HuH-7.5 (cell line): ENCODE data around the gene DDX28.

Experiments
- DNase-seq: peaks from one replicate; pipeline ENCODE4 v3.0.0; 2011; ENCODE audit warnings: low spot score

DDX28 gene, protein sequence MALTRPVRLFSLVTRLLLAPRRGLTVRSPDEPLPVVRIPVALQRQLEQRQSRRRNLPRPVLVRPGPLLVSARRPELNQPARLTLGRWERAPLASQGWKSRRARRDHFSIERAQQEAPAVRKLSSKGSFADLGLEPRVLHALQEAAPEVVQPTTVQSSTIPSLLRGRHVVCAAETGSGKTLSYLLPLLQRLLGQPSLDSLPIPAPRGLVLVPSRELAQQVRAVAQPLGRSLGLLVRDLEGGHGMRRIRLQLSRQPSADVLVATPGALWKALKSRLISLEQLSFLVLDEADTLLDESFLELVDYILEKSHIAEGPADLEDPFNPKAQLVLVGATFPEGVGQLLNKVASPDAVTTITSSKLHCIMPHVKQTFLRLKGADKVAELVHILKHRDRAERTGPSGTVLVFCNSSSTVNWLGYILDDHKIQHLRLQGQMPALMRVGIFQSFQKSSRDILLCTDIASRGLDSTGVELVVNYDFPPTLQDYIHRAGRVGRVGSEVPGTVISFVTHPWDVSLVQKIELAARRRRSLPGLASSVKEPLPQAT

DNA sequence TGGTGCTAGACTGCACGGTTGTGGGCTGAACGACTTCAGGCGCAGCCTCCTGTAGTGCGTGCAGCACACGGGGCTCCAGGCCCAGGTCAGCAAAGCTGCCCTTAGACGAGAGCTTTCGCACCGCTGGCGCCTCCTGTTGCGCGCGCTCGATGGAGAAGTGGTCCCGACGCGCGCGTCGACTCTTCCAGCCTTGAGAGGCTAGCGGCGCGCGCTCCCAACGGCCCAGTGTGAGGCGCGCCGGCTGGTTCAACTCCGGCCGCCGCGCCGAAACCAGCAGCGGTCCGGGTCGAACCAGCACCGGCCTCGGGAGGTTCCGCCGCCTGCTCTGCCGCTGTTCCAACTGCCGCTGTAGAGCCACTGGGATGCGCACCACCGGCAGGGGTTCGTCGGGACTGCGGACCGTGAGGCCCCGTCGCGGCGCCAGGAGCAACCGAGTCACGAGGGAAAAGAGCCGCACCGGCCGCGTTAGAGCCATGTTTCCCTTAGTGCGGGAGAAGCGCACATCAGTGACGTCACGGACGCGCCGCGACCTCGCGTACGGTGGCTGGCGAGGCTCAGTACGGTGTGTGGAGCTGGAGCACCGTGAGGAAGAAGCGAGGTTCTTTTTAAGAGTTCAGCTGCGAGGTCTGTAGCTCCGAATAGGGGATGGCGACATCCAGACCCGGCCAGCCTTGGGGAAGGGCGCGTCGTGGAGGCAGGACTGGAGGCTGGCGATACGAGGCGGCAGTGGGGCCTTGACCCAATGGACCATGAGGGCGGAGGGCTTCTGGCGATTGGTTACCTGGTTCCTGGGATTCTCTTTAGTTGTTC is at the start of gene DDX28, which contains the start of gene DUS2:
TSS of gene DDX28 (minus strand) at position 505 of the 810 bp plus-strand sequence. CDS start at position 475, 30 bp downstream.
TSS of gene DUS2 (plus strand) at position 557 of the 810 bp plus-strand sequence. CDS start 14,740 bp downstream, outside the sequence.
- DNase-seq: peak; percentile 77

DNA sequence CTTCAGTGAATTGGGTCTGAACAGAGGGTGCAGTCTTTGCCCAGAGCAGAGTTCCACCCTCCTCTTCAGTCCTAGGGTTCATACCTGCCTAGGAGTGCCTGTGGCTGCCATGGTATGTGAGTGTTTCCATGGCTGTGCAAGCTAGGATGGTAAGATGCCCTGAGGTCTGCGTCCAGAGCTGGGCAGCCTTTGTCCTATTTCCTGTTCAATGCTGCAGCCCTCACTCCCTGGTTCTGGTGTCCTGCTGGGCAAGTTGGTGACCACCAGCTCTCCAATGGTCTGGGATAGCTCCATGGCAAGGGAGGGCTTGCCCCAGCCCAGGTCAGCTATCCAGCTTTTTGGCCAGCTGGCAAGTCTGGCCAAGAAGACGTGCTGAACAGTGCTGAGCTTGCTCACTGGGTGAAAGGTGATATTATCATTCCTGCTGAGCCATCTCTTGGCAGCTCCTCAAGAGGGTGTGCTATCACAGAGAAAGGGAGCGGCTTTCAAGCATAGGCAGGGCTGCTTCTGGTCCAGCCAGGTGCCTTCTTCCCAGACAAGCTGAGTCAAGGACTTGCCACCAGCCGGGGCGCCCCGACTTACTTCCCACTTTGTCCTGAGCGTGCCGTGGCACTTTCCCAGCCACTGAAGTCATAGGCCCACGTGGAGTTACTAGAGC is 49.1 kb upstream of the DDX28 start:
- DNase-seq: no peak

DNA sequence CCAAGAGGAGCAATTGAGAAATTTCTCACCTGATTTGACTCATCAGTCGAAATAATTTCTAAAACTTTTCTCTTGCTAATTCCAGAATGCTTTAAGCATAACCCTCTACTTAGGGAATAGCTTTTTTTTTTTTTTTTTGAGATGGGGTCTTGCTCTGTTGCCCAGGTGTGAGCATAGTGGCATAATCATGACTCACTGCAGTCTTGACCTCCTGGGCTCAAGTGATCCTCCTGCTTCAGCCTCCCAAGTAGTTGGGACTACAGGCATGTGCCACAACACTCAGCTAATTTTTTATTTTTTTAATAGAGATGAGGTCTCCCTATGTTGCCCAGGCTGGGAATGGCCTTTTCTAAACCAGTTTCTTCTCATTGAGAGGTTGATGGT is 48.5 kb upstream of the DDX28 start:
- no peak for DNase-seq

GRCh38 chr16:68070806-68071517 is 47.9 kb upstream of the DDX28 start:
- DNase-seq: no peak

DNA sequence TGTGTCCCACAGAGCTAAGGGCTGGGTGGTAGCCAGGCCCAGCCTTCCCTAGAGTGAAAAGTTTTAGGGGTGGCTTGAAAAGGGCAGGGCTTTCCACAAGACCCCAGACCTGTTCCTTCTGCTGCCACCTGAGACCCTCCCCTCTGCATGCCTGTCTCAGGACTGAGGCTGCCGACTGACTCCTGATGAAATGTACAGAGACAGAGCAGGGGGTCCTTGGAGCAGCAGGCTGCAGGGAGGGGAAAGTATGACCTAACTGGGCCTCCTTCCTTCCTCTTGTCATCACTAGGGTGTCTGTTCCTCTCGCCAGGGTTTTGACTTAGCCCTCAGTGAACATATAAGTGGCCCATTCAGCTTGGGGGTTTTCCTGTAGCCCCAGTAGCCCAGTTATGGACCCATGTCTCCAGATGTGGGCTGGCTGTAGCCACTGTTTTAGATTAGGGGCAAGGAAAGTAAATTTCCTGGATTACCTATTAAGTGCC is 47.3 kb upstream of the DDX28 start:
- DNase-seq: no peak

DNA sequence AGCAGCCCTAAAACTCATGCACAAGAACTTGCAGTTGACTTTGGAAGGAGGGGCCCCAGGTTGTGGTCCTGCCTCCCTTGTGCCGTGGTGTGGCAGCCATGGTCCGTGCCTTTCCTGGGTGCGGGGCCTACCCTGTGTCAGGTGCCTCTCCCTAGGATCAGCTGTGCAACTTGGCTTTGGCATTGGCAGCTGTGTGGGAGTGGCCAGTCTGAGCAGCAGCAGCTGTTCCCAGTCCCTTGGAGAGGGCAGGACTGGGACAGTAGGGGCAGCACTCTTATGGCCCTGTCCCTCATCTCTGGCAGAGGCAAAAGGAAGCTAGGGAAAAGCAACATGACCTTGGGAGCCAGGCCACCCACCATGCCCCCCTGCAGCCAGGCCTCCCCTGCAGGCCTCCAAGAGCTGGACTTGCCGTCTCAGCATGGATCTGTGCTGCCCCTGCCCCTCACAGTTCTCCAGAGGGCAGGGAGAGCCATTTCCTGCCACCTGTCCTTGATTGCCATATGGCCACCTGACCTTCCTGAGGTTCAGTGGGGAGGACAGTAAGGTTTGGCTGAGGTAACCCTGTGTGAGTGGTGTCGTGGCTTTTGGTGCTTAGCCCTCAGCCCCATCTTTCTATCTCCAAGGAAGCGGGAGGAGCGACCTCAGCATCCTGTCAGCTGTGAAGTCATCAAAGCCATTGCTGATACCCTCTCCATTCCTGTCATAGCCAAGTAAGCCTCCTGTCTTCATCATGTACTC is 46.6 kb upstream of the DDX28 start:
- DNase-seq: no peak

DNA sequence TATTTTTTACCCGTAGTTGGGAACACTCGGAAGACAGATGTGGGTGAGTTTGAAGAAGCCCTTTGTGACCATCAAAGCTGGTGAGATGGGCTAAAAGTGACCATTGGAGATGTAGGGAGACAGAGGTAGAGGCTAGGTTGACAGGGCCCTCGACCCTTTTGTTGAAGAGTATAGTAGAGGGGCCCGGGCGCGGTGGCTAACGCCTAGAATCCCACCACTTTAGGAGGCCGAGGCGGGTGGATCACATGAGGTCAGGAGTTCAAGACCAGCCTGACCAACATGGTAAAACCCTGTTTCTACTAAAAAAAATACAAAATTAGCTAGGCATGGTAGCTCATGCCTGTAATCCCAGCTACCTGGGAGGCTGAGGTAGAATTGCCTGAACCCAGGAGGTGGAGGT is 45.9 kb upstream of the DDX28 start:
- no peak for DNase-seq

DNA sequence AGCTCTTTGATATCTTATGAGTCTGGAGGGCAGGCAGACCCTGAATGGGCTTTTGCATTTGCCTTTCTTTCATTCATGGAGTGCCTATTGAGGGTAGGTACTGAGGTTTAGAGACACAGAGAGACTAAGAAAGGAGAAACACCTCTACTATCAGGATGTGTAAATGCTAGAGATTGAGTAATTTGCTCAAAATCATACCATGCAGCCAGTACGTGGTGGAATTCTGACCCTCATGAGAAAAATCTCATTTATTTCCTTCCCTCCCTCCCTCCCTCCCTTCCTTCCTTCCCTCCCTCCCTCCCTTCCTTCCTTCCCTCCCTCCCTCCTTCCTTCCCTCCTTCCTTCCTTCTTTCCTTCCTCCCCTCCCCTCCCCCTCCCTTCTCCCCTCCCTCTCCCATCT is 43.7 kb upstream of the DDX28 start:
- DNase-seq: no peak

DNA sequence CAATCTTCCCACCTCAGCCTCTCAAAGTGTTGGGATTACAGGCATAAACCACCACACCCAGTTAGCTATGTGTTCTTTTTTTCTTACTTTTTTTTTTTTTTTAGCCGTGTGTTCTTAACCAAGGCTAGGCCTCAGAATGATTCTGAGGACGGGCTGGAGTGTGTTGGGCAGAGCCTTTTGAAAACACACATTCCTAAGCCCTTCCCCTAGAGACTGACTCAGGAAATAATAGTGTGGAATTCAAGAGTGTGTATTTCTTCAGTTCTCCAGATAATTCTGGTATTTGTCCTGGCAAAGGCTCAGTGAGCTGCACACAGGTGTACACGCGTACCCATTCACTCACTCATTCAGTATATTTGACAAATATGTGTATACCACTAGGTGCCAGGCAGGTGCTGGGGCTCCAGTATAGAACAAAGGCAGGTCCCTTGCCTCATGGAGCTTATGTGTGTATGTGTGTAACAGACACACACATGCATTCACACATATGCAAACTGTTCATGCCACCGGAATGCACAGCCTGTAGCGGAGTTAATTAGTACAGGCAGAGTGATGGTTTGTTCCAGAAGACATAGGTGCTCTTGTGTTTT is 42.8 kb upstream of the DDX28 start:
- no peak for DNase-seq

DNA sequence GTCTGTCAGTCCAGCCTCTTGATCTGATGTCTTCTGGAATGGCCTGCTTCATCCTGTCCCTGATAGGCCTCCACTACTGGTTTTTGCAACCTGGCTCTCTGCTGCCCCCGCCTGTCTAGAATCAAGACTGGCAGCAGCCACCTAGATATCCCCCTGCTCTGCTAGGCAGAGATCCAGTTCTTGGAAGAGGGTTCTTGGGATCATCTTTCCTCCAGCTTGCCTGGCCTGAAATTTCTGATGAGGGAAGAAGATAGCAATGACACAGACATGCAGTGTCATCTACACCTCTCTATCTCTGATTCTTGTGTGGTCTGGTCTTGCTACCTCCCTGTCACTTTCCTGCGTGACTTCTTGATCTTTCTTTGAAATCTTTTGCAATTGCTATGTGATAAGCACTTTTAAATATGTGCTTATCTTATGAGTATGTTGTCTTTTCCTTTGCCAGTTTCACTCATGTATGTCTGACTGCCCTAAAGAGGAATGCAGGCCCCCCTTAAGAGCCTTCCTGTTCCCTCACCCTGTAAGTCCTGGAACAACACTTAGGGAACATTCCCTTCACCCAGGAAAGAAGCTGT is 41.8 kb upstream of the DDX28 start:
- DNase-seq: peak; percentile 75

DNA sequence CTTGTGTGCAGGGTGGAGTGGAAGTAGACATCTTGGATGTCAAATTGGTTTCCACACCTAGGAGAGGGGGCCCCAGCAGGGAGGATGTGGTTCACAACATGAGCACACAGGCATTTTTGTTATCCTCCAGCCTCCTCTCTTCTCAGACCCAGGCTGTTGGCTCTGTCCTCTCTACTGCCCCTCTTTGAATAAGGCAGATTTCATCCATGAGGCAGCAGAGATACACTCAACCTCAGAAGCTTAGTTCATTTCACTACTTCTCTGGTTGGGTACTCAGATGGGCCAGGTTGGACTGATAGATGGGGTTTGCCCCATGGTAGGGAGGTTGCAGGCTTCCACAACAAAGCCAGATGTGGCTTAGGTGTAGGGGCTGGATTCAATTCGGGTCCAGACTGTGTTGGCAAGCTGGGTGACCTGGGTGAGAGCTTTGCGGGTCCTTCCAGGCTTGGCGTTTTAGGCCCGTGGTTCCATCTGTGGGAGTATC is 39.9 kb upstream of the DDX28 start:
- no peak for DNase-seq

GRCh38 chr16:68061396-68061795 is 38.4 kb upstream of the DDX28 start:
- no peak for DNase-seq

GRCh38 chr16:68059804-68060203 is 36.8 kb upstream of the DDX28 start:
- no peak for DNase-seq

- DNase-seq: no peak
Observed at GRCh38 chr16:68055395-68055794, 32.4 kb upstream of the DDX28 start.

GRCh38 chr16:68049449-68049848 is 26.4 kb upstream of the DDX28 start:
- DNase-seq: no peak

- no peak for DNase-seq
Observed at GRCh38 chr16:68047987-68048386, 25.0 kb upstream of the DDX28 start.

GRCh38 chr16:68046106-68046505 is 23.1 kb upstream of the DDX28 start:
- DNase-seq: no peak

DNA sequence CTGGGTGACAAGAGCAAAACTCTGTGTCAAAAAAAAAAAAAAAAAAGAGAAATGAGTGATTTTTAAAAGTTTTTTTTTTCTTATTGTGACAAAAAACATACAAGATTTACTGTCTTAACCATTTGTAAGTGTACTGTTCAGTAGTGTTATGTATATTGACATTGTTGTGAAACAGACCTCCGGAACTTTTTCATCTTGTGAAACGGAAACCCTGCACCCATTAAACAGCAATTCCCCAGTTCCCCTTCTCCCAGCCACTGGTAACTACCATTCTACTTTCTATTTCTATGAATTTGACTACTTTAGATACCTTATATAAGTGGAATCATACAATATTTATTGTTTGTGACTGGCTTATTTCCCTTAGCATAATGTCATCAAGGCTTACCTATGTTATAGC is 18.8 kb upstream of the DDX28 start:
- DNase-seq: no peak

DNA sequence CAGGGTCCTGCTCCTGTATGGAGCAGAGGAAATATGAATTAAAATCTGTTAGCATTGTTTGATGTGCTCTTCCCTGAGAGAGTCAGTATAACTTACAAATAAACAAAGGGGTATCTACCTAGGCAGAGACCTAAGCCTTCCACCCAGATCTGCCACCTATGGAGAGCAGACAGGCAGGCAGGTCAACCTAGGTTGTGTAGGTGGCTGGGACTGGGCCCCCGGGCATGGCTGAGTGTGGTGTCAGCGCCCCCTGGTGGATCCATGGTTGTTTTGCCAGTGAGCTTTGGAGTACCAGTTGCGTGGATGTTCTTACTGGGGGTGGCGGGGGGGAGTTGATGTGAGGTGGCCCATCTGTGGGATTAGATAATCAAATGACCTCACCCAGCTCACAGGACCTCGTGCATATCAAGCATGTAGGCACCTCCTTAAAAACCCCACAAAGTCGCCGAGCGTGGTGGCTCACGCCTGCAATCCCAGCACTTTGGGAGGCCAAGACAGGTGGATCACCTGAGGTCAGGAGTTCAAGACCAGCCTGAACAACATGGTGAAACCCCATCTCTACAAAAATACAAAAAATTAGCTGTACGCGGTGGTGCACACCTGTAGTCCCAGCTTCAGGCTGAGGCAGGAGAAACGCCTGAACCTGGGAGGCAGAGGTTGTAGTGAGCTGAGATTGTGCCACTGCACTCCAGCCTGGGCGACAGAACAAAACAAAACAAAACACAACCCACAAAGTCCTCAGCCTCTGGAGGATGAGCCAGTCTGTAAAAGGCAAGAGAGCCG is 17.7 kb upstream of the DDX28 start:
- DNase-seq: peak; percentile 70
